ENCODE data around the gene TAGLN2.

The TAGLN2 gene

GRCh38 chr1:159949123-159949522, 23.8 kb upstream of the TAGLN2 start:
- no peak for DNase-seq

DNA sequence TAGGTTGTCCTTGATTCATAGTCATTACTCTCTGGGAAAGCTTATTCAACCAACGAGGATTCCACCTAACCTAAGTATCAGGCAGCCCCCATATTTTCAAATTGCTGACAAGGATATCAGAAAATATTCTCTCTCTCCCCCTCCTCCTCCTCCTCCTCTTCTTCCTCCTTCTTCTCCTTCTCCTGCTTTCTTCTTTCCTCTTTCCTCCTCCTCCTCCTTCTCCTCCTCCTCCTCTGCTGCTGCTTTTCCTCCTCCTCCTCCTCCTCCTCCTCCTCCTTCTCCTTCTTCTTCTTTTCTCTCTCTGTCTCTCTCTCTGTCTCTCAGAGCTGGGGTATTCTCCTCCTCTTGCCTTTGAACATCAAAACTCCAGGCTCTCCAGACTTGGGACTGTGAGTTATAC, 22.6 kb upstream of the TAGLN2 start:
- DNase-seq: no peak

GRCh38 chr1:159946242-159947187, 21.2 kb upstream of the TAGLN2 start:
- DNase-seq: no peak

DNA sequence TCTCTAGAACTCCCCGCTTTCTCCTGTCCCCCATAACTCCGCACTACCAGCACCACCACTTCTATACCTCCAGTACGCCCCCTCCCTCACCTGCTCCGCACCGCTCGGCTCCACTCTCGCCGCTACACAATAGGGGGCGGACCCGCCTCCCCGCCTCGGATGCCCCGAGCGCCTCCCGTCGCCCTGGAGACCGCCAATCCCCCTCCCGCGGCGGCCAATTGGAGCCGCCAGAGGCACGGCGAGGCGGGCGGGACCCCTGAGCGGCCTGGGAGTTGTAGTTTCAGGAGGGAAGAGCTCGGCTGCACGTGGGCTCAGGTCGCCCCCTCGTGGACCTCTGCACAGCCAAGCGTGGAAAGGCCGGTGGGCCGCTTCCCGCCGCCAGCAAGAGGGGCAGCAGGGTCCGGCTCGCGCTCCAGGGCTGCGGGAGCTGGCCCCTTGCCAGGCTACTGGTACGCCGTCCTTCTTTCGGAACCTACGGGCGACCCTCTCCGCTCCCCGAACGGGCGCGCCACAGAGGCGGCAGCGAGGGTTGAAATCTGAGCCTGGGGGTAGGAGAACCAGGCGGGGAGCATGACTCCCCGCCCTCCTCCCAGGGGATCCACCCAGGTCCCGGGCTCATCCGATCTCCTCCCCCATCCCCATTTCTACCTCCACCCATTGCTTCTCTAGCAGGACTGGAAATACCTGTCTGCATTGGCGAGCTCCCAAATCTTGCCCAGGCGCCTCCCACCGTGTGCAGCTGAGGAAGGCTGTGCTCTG, 20.4 kb upstream of the TAGLN2 start, which contains the start of gene IGSF9:
Gene IGSF9, minus strand, starts transcription at position 131 of the 759 bp plus-strand sequence. CDS start 2,159 bp downstream, outside the sequence.
- peak; percentile 80 for DNase-seq

DNA sequence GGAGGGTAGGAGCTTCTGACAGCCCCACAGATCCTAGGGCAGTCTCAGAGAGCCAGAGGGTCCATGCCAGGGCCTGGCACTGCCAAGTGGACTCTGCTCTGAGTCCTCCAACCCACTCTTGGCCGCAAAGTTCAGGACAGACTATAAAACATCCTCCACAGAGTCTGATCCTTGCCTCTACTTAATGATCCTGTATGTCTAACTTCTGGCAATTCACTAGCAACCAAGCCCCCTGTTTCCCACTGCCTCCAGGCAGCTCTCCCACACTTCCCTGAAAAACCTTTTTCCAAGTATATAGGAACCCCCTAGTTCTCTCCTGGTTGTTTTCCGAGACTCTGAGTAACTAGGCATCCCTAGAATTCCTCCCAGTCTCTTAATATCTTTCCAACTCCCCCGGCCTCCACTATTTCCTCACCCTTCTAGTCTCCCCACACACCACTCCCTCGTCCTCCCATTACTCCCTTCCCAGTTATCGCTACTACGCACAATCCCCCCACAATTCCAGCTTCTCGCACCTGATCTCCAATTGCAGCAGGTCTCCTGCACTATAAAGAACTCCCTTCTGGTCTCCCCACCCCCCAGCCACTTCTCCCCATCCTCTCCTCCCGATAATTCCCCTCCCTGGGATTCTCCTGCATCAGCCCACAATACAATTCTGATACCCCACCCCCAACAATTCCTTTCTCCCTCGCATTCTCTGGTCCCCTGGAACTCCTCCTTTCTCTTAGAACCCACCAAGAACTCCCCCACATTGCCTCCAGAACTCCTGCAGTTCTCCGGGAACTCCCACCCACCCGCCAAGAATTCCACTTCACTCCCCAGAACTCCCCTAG, 19.5 kb upstream of the TAGLN2 start:
- no peak for DNase-seq

DNA sequence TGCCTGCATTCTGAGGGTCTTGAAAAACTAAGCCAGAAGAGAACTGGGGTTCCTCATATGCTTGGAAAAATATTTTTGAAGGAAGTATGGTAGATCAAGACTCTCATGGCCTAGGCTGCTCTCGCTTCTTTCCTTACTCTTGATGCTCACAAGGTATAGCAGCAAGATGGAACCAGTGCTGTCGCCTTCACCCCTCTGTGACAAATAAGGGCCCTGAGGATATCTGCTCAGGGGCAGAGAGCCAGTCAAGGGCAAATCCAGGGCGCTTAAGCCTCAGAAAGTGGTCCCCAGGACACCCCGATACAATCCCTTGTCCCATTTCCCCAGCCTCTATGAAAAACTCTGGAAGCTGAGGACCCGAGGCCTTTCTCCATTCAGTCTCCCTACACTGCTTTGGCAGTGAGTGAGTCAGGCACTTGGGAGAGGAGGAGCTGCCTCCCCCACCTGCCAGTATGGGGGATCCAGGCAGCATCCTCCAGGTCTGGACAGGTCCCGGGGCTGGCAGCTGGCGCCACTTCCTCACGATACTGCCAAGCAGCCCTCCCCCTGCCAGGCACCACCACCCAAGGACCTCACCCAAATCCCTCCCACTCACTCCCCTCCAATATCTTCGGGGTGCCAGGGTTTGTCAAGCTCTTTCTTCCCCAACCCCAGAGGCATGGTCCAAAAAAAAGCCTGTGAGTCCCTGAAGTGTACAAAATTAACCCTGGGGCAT, 18.8 kb upstream of the TAGLN2 start:
- no peak for DNase-seq

GRCh38 chr1:159943278-159943640, 18.0 kb upstream of the TAGLN2 start:
- DNase-seq: no peak

DNA sequence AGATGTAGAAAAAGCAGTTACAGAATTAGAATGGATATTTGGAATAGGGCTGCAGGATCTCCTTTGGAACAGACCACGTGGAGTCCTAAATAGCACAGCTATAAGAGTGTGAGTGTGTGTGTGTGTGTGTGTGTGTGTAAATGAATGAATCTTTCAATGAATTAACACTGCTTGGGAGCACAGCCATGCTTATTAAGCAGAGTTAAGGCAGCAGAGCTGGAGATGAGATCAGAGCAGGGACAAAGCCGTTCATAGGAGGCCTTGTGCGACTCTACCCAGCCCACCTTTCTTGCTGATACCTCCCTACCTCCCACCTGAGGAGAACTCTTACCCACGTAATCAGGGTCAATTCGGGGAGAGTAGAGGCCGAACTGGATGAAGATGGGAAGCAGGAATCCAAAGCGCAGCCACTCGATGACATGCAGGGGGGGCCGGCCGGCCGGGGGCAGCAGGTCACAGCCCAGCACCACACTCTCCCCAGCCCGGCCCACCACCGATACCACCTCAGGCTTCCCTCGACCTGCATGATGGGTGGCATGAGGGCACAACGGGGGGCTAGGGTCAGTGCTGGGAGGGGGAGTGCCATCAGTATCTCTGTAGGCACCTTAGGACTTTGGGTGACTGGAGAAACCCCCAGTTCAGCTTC, 17.4 kb upstream of the TAGLN2 start:
- DNase-seq: no peak

GRCh38 chr1:159941591-159942560, 16.6 kb upstream of the TAGLN2 start:
- DNase-seq: no peak

DNA sequence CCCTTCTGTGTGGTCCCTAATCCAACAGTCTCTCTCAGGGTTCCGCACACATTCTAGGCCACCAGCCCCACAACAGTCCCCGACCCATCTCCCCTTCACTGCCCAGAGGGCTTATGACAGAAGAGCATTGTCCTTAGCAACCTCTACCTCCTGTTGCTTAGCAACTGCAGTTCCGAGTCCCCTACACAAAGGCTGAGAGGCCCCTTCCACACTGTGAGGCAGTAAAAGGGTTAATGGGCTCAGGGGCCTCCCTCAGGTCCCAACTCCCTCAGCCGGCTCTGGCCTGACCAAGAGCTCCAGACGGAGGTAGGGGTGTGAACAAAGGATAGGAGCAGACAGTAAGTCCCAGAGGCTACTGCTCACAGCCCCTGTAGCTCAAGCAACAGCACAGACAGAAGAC, 15.8 kb upstream of the TAGLN2 start:
- DNase-seq: no peak

DNA sequence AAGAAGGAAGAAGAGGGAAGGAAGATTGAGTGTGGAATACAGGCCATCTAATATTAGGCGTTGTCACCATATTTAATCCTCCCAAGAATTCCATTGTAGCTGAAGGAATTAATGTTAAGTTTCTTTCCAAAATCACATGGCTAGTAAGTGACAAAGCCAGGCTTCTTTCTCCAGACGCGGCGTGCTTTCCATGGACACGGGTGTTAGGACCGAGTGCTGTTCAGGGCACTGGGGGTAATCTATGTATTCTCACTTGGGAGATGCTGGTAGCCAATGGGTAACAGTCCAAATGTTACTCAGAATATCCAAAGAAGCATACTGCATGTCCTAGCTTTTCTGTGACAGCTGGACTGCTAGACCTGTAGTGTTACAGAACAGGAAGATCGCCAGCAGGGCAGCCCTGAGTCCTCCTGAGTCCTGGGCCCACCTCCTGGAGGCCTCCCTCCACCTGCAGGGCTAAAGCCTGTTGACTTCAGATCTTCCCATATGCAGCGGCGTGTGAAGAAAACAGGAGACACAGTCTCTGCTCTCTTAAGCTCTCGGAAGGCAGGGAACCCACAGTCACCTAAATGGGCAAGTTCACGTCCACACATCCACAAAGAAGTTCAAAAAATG, 14.8 kb upstream of the TAGLN2 start:
- DNase-seq: no peak

- no peak for DNase-seq
These were observed 14.3 kb upstream of the TAGLN2 start for GRCh38 chr1:159939678-159940002.

GRCh38 chr1:159938905-159939677, 13.8 kb upstream of the TAGLN2 start:
- DNase-seq: no peak

- DNase-seq: no peak
These were observed 13.0 kb upstream of the TAGLN2 start for GRCh38 chr1:159938211-159938852.

- no peak for DNase-seq
These were observed 11.9 kb upstream of the TAGLN2 start for GRCh38 chr1:159937054-159937750.

- peak; percentile 83 for DNase-seq
These were observed 11.1 kb upstream of the TAGLN2 start for GRCh38 chr1:159936273-159936904.

DNA sequence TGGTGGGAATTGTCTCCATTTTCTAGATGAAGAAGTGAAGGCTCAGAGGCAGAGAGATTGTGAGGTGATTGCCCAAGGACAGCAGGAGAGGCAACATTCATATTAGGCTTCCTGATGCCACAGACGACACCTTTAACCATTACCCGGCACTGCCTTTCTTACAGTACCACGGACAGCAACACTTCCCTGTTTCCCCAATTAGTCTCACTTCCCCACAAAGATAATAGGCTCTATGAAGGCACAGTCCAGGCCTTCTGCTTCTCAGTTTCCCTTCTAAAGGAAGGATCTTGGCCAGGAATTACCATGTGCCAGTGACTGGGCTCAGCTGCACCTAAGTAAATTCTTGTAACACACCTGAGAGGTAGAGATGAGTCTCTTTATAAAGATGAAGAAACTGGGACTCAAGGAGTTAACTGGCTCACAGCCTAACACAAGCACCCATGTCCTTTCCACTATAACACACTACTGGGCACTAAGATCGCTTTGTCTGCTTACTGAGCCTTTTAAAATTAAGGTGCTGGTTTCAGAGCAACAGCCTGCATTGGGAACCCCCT, 10.5 kb upstream of the TAGLN2 start:
- no peak for DNase-seq
